SKM-1 treated with dmso at 0.1 percent for 144 hours (cell line): ENCODE results near the gene FKBP2.

ENCODE experiments used
- DNase-seq: peaks from one replicate; lab custom pipeline; 2025; ENCODE audit not compliant: unreplicated experiment; lab: John Stamatoyannopoulos, UW

FKBP2 gene

DNA sequence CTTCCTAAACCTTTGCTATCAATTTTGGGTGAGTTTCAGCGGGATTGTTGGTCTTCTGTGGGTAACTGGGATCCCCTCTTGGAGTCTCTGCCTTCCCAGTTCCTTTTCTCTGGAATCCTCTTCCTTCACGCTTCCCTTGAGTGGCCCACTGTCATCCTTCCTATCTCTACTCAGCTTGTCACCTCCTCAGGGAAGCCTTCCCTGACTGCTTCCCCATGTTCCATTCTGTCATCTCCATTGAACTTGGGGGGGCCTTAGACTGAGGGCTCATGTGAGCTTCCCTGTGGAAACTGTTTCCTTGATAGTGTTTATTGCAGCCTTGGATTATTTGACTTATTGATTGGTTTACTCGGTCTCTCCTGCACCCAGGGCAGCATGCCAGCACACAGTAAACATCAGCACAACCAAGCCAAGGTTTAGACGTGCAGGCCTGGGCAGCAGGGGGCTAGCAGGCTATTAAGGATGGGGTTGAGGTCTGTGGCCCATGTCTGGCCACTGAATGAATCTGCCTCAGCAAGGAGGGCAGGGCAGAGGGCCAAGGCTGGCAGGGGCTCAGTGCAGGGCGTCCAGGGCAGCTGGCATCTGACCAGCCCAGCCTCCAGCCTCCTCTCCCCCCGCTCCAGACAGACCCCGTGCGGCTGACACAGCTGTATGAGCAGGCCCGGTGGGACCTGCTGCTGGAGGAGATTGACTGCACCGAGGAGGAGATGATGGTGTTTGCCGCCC lies 22.1 kb upstream of the FKBP2 start:
- no peak for DNase-seq

DNA sequence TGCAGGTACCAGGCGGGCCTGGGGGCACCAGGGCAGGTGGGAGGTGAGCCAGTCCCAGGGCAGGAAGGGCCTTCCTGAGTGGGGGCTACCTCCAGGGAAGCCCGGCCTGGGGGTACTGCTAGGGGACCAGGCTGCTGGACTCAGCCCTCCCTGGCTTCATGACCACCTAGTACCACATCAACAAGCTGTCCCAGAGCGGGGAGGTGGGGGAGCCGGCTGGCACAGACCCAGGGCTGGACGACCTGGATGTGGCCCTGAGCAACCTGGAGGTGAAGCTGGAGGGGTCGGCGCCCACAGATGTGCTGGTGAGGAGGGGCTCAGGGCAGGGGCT lies 21.6 kb upstream of the FKBP2 start:
- no peak for DNase-seq

GRCh38 chr11:64219755-64220154 lies 21.1 kb upstream of the FKBP2 start:
- no peak for DNase-seq

- DNase-seq: no peak
Observed at GRCh38 chr11:64220271-64220670, 20.6 kb upstream of the FKBP2 start.

DNA sequence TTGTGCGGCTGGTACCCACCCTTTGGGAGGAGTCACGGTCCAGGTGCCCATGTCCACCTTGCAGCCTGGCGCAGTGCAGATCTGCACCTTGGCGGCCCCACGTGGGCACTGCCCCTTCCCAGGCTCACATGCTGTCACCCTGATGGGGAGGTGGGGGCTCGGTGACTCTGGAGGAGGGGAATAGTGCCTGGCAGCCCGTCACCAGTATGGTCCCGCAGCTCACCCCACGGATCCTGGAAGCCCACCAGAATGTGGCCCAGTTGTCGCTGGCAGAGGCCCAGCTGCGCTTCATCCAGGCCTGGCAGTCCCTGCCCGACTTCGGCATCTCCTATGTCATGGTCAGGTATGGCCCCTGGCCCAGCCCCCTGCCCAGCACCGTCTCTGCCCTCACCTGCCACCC lies 20.1 kb upstream of the FKBP2 start:
- no peak for DNase-seq

GRCh38 chr11:64222651-64223000 lies 18.3 kb upstream of the FKBP2 start:
- DNase-seq: no peak

DNA sequence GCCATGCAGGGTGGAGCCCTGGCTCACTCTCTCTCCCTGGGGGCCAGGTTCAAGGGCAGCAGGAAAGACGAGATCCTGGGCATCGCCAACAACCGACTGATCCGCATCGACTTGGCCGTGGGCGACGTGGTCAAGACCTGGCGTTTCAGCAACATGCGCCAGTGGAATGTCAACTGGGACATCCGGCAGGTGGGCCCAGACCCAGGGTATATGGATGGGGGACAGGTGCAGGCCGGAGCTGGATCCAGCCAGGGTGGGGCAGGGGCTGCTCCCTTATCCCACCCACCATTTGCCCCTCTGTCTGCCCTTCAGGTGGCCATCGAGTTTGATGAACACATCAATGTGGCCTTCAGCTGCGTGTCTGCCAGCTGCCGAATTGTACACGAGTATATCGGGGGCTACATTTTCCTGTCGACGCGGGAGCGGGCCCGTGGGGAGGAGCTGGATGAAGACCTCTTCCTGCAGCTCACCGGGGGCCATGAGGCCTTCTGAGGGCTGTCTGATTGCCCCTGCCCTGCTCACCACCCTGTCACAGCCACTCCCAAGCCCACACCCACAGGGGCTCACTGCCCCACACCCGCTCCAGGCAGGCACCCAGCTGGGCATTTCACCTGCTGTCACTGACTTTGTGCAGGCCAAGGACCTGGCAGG lies 17.8 kb upstream of the FKBP2 start:
- DNase-seq: no peak

- no peak for DNase-seq
Observed at GRCh38 chr11:64224151-64224890, 16.6 kb upstream of the FKBP2 start.

- DNase-seq: no peak
Observed at GRCh38 chr11:64224891-64225607, 15.8 kb upstream of the FKBP2 start.

DNA sequence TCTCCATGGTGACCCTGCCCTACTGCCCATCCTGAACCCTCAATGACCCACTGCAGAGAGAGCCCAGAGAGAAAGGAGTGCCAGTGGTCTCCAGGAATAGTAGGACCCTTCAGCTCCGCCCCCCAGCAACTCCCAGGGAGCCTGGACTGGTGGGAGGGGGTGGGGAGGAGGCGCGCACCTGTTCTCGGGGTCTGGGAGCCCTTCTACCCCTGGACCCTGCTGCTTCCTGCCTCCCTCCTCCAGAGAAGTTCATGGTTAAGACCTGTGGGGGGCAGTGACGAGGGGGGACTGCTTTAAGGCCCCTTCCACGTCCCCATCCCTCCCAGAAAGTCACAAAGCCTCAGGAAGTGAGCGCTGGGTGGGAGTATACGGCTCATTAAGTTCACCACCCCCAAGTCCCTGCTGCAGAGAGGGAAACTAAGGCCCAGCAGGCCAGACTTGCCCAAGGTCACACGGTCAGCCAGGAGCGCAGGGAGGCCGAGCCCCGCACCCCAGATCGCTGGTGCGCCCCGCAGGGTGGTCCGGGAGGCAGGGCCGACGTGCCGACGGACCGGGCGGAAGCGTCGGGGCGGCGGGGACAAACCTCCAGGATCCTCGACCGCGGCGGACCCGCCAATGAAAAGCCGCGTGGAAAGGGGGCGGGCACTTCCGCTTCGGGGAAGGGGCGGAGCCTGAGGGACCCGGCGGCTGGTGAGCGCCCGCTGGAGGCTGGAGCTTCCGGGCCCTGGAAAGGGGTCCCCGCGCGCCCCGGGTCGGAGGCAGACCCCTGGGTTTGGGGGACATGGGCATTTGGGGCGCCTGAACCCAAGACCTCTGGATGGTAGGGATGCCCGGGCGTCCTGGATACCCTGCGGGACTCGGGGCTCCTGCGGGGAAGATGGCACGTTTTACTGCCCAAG lies 15.0 kb upstream of the FKBP2 start, which contains the start of the genes NUDT22 and TRPT1:
TSS of gene NUDT22 (plus strand) at position 667 of the 899 bp plus-strand sequence. CDS start 379 bp downstream, outside the sequence.
TSS of gene TRPT1 (minus strand) at position 579 of the 899 bp plus-strand sequence. CDS start at position 253, 326 bp downstream.
- DNase-seq: peak; percentile 59

DNA sequence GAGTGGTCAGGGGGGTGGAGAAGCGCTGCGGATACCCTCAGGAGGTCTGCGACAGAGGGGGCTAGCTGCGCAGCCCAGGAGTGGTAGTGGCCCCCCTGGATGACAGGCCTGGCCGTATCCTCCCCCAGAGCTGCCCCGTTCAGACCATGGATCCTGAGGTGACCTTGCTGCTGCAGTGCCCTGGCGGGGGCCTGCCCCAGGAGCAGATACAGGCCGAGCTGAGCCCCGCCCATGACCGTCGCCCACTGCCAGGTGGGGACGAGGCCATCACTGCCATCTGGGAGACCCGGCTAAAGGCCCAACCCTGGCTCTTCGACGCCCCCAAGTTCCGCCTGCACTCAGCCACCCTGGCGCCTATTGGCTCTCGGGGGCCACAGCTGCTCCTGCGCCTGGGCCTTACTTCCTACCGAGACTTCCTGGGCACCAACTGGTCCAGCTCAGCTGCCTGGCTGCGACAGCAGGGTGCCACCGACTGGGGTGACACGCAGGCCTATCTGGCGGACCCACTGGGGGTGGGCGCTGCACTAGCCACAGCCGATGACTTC lies 14.3 kb upstream of the FKBP2 start:
- no peak for DNase-seq

GRCh38 chr11:64227405-64227956 lies 13.4 kb upstream of the FKBP2 start:
- no peak for DNase-seq

GRCh38 chr11:64229090-64229743 lies 11.7 kb upstream of the FKBP2 start:
- no peak for DNase-seq

DNA sequence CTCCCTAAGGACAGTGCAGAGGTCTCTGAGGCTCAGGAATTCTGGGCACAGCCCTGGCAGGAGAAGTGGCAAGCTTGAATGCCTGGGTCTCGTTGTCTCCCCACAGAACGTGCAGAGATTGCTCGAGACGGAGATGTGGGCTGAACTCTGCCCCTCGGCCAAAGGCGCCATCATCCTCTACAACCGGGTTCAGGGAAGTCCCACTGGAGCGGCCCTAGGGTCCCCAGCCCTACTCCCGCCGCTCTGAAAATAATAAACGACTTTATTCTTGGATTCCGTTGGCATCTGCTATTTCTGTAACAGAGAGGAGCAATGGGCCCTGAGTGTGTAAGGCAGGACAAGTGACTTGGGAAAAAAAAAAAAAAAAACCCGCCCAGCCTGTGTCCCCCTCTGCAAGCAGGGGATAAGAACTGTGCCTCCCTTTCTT lies 11.1 kb upstream of the FKBP2 start:
- DNase-seq: no peak

DNA sequence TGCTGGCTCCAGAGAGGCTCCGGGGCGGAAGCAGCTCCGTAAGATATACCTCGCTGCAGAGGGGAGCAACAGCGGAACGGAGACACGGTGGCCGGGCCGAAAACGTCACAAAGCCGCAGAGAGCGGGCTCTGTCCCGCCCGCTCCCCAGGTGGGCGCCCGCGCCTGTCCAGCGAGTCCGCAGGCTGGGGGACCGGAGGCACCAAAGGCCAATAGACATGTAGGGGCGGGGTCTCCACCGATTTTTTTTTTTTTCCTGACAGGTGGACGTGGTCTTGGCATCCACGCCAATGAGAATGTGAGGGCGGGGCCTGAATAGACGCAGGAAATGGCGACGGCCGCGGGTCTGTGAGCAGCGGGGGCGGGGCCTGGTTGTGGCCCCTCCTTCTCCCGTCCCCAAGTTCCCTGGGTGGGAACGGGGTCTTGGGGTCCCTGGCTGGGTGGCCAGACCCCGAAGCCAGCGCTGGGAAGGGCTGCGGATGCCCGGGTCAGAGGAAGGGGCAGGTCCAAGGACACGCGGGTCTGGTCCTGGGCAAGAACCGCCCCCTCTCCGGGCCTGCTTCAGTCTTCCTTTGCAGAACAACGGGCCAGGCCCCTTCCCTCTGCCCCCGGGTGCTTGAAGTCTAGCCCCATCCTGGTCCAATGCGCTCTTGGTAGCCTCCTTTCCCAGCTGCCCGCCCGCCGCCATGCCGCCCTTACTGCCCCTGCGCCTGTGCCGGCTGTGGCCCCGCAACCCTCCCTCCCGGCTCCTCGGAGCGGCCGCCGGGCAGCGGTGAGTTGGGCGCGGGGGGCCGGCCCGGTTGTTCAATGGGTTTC lies 10.5 kb upstream of the FKBP2 start, which contains the start of gene DNAJC4:
TSS of gene DNAJC4 (plus strand) at position 378 of the 814 bp plus-strand sequence. CDS start at position 685, 307 bp downstream.
- DNase-seq: no peak

DNA sequence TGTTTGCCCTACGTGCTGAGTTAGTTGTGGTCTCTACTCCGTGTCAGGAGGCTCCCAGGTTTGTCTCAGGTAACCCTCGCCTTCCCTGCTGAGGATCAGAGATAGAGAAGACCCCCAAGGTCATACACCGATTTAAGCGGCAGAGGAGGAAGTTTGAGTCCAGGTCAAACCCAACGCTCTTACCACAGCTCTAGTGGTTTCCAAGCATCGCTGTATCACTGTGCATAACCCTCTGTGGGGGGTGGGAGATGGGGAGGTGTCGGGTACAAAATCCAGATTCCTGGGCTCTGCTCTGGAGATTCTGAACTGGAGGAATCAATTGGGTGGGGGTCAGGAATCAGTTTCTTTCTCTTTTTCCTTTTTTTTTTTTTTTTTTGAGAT lies 9.9 kb upstream of the FKBP2 start:
- no peak for DNase-seq

DNA sequence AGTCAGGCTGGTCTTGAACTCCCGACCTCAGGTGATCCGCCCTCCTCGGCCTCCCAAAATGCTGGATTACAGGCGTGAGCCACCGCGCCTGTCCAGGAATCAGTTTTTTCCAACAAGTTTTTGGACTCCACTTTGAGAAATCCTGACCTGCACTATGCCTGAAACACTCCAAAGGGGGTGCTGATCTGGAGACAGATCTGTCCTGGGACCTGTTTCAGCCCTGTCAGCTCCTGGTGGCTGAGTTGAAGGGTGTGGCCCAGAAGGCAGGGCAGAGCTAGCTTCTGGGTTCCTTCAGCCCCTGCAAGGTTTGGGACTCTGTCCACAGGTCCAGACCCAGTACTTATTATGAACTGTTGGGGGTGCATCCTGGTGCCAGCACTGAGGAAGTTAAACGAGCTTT lies 9.3 kb upstream of the FKBP2 start:
- no peak for DNase-seq
